IMR-90 (cell line): Measurements from ENCODE around the gene ITGA5. TPM values are rescaled to one million over a fixed set of nuclear protein-coding genes. Genes with fewer than 3 reads are reported as not detected.

Source experiments
- ATAC-seq: fragments of 200-7000 bp; cut with Tn5 transposase; 2 replicates; pipeline ENCODE4 v1.9.1; 2020; ENCODE audit warnings: low read depth, mild to moderate bottlenecking, moderate library complexity
- BruUV-seq: library from RNA; stranded (reverse); fragments of 400-500 nt; replicated peaks from 2 replicates; lab custom pipeline; 2021; lab: Mats Ljungman, UMichigan
- CTCF ChIA-PET: fragments of 300-600 bp; formaldehyde crosslinking; extraction: SDS; loops from one replicate; lab custom pipeline; 2021; ENCODE audit warnings: antibody characterized with exemption; lab: Yijun Ruan, JAX
- POLR2A ChIA-PET: fragments of 300-600 bp; sonication (Branson Sonifier 250); formaldehyde crosslinking; loops from one replicate; lab custom pipeline; 2022; ENCODE audit warnings: antibody characterized with exemption; ENCODE audit not compliant: unreplicated experiment; lab: Charles Lee
- DNase-seq: peaks from one replicate; pipeline ENCODE4 v3.0.0; 2013
- H2AFZ ChIP-seq: replicated peaks from 2 replicates; pipeline ENCODE3; 2013; ENCODE audit warnings: low read length, mild to moderate bottlenecking; ENCODE audit not compliant: poor library complexity
- H2AK5ac ChIP-seq: 2 replicates; pipeline ENCODE4 v1.6.1; 2013; ENCODE audit warnings: low read depth, low read length, inconsistent platforms
- H2AK9ac ChIP-seq: replicated peaks from 2 replicates; pipeline ENCODE3; 2013; ENCODE audit warnings: mild to moderate bottlenecking, low read depth, low read length, moderate library complexity; ENCODE audit not compliant: poor library complexity
- H2BK120ac ChIP-seq: 2 replicates; pipeline ENCODE4 v1.6.1; 2013; ENCODE audit warnings: low read depth, low read length, inconsistent platforms
- H2BK15ac ChIP-seq: 3 replicates; pipeline ENCODE4 v1.6.1; 2013; ENCODE audit warnings: low read depth, low read length, inconsistent platforms
- H2BK20ac ChIP-seq: 2 replicates; pipeline ENCODE4 v1.6.1; 2013; ENCODE audit warnings: low read depth, mild to moderate bottlenecking, inconsistent platforms, low read length, moderate library complexity
- H2BK5ac ChIP-seq: 2 replicates; pipeline ENCODE4 v1.6.1; 2013; ENCODE audit warnings: mild to moderate bottlenecking, low read depth, low read length, inconsistent platforms; ENCODE audit not compliant: poor library complexity, severe bottlenecking
- H3K14ac ChIP-seq: replicated peaks from 2 replicates; pipeline ENCODE4 v1.6.1; 2013; ENCODE audit warnings: low read depth, low read length, inconsistent platforms
- H3K18ac ChIP-seq: 2 replicates; pipeline ENCODE4 v1.6.1; 2013; ENCODE audit warnings: low read depth, low read length, control low read depth
- H3K23ac ChIP-seq: 2 replicates; pipeline ENCODE4 v1.6.1; 2013; ENCODE audit warnings: low read depth, low read length, inconsistent platforms
- H3K27ac ChIP-seq: 2 replicates; pipeline ENCODE4 v1.5.1; 2013; ENCODE audit warnings: mild to moderate bottlenecking, control low read depth, low read length; ENCODE audit not compliant: insufficient read depth
- H3K27me3 ChIP-seq: 2 replicates; pipeline ENCODE4 v1.6.1; 2013; ENCODE audit warnings: low read length; ENCODE audit not compliant: control insufficient read depth, insufficient read depth
- H3K36me3 ChIP-seq: 2 replicates; pipeline ENCODE4 v1.6.1; 2013; ENCODE audit warnings: low read length, mixed read lengths; ENCODE audit not compliant: control insufficient read depth, insufficient read depth
- H3K4ac ChIP-seq: 2 replicates; pipeline ENCODE4 v1.6.1; 2013; ENCODE audit warnings: low read depth, low read length, inconsistent platforms
- H3K4me1 ChIP-seq: 2 replicates; pipeline ENCODE4 v1.6.1; 2013; ENCODE audit warnings: low read length, mixed read lengths; ENCODE audit not compliant: control insufficient read depth, insufficient read depth
- H3K4me2 ChIP-seq: 2 replicates; pipeline ENCODE4 v1.6.1; 2013; ENCODE audit warnings: low read depth, mild to moderate bottlenecking, control low read depth, low read length, moderate library complexity
- H3K4me3 ChIP-seq: 2 replicates; pipeline ENCODE4 v1.5.1; 2013; ENCODE audit warnings: low read depth, mild to moderate bottlenecking, control low read depth, low read length, moderate library complexity; ENCODE audit not compliant: insufficient read depth
- H3K56ac ChIP-seq: 2 replicates; pipeline ENCODE4 v1.6.1; 2013; ENCODE audit warnings: low read length, inconsistent platforms; ENCODE audit not compliant: insufficient read depth; ENCODE audit errors: extremely low read depth
- H3K79me1 ChIP-seq, 2 experiments: 2 replicates each; pipeline ENCODE4 v1.6.1; 2013; ENCODE audit warnings: low read length in 2 of 2, inconsistent platforms in 1 of 2, low read depth in 1 of 2
- H3K9ac ChIP-seq: 2 replicates; pipeline ENCODE4 v1.6.1; 2013; ENCODE audit warnings: low read depth, low read length, control low read depth
- H3K9me1 ChIP-seq: 2 replicates; pipeline ENCODE4 v1.6.1; 2013; ENCODE audit warnings: low read length, inconsistent platforms; ENCODE audit not compliant: insufficient read depth
- H3K9me3 ChIP-seq: 2 replicates; pipeline ENCODE4 v1.6.1; 2013; ENCODE audit warnings: low read length; ENCODE audit not compliant: control insufficient read depth, insufficient read depth
- H4K20me1 ChIP-seq: 2 replicates; pipeline ENCODE4 v1.6.1; 2013; ENCODE audit warnings: low read length, inconsistent platforms; ENCODE audit not compliant: insufficient read depth
- H4K5ac ChIP-seq: 2 replicates; pipeline ENCODE4 v1.6.1; 2013; ENCODE audit warnings: mild to moderate bottlenecking, low read depth, low read length, control low read depth
- H4K8ac ChIP-seq, 2 experiments: 2 replicates each; pipeline ENCODE4 v1.6.1; 2013; ENCODE audit warnings: low read depth in 2 of 2, low read length in 2 of 2, control low read depth in 1 of 2, inconsistent platforms in 1 of 2
- H4K91ac ChIP-seq: 2 replicates; pipeline ENCODE4 v1.6.1; 2013; ENCODE audit warnings: low read depth, low read length, inconsistent platforms; ENCODE audit not compliant: insufficient read depth
- BHLHE40 ChIP-seq: fragments of 150-350 bp; IDR thresholded peaks from 2 replicates; pipeline ENCODE4 v1.6.1; 2016; ENCODE audit warnings: mild to moderate bottlenecking, low read depth, low read length
- CEBPB ChIP-seq: IDR thresholded peaks from 2 replicates; pipeline ENCODE4 v1.6.1; 2012; ENCODE audit warnings: low read depth, low read length, improper control_type of control experiment
- CHD1 ChIP-seq: IDR thresholded peaks from 2 replicates; pipeline ENCODE4 v1.6.1; 2012; ENCODE audit warnings: low read depth, low read length, improper control_type of control experiment
- CTCF ChIP-seq: conservative IDR thresholded peaks from 2 replicates; pipeline ENCODE4 v1.5.1; 2012; ENCODE audit warnings: mild to moderate bottlenecking, low read depth, low read length, improper control_type of control experiment
- ELK1 ChIP-seq: fragments of 150-350 bp; IDR thresholded peaks from 2 replicates; pipeline ENCODE4 v1.6.1; 2016; ENCODE audit warnings: low read depth, mild to moderate bottlenecking, low read length, moderate library complexity, borderline replicate concordance
- FOS ChIP-seq: fragments of 150-350 bp; IDR thresholded peaks from 2 replicates; pipeline ENCODE4 v1.6.1; 2016; ENCODE audit warnings: low read depth, low read length
- MAFK ChIP-seq: IDR thresholded peaks from 2 replicates; pipeline ENCODE4 v1.6.1; 2012; ENCODE audit warnings: low read depth, low read length, improper control_type of control experiment
- MAZ ChIP-seq: IDR thresholded peaks from 2 replicates; pipeline ENCODE4 v1.6.1; 2012; ENCODE audit warnings: low read depth, mild to moderate bottlenecking, low read length, improper control_type of control experiment, moderate library complexity, borderline replicate concordance
- MXI1 ChIP-seq: IDR thresholded peaks from 2 replicates; pipeline ENCODE4 v1.6.1; 2012; ENCODE audit warnings: low read depth, mild to moderate bottlenecking, low read length, moderate library complexity, borderline replicate concordance
- NFE2L2 ChIP-seq: fragments of 150-350 bp; IDR thresholded peaks from 2 replicates; pipeline ENCODE4 v1.6.1; 2016; ENCODE audit warnings: low read depth, mild to moderate bottlenecking, low read length
- POLR2A ChIP-seq: IDR thresholded peaks from 2 replicates; pipeline ENCODE4 v1.6.1; 2012; ENCODE audit warnings: mild to moderate bottlenecking, low read depth, low read length
- RAD21 ChIP-seq: IDR thresholded peaks from 2 replicates; pipeline ENCODE4 v1.6.1; 2012; ENCODE audit warnings: low read length, improper control_type of control experiment
- RFX5 ChIP-seq: IDR thresholded peaks from 2 replicates; pipeline ENCODE4 v1.8.0; 2012; ENCODE audit warnings: low read depth, mild to moderate bottlenecking, low read length, moderate library complexity
- SMC3 ChIP-seq: fragments of 150-350 bp; IDR thresholded peaks from 2 replicates; pipeline ENCODE4 v1.6.1; 2016; ENCODE audit warnings: low read depth, mild to moderate bottlenecking, antibody characterized with exemption, low read length, moderate library complexity
- USF2 ChIP-seq: fragments of 150-350 bp; IDR thresholded peaks from 2 replicates; pipeline ENCODE4 v1.6.1; 2017; ENCODE audit warnings: mild to moderate bottlenecking, antibody characterized with exemption, low read length, low read depth
- WGBS, 2 experiments: methylation state at CpG; one replicate each; pipeline versions ENCODE4 v1.1.5 to v1.1.7; 2013; ENCODE audit warnings: missing lambda C conversion rate in 2 of 2; ENCODE audit not compliant: insufficient read length in 1 of 2; ENCODE audit errors: extremely low coverage in 2 of 2; 5-methylcytosine and 5-hydroxymethylcytosine counted together
- dilution Hi-C: fragments of 300-500 bp; cut with HindIII; formaldehyde crosslinking; loops from one replicate; pipeline ENCODE4 v1.14.3; 2018; ENCODE audit warnings: low sequenced_read_pairs; ENCODE audit not compliant: unreplicated experiment
- in situ Hi-C: fragments of 300-500 bp; cut with MboI; formaldehyde crosslinking; loops from 3 replicates; pipeline ENCODE4 v1.14.3; 2019; ENCODE audit warnings: low sequenced_read_pairs, inconsistent platforms, mixed read lengths
- intact Hi-C: fragments of 100-400 bp; cut with micrococcal nuclease; formaldehyde crosslinking; loops from 2 replicates; pipeline ENCODE4 v1.10.0; 2022
- polyA plus RNA-seq, 3 experiments: library from polyadenylated mRNA; depleted of rRNA; stranded (reverse); fragments of >200 nt; gene quantifications; 2 replicates each; pipeline ENCODE4 v1.2.3, GENCODE V29; 2012; ENCODE audit warnings: low replicate concordance in 1 of 3
- total RNA-seq: library from RNA; depleted of rRNA; stranded (reverse); fragments of >200 nt; gene quantifications from 2 replicates; pipeline ENCODE4 v1.2.3, GENCODE V29; 2012

ITGA5 gene
- total and polyA plus RNA-seq, 2 of the 4 experiments (the other 2 are of a cell fraction): 159 to 259 TPM

GRCh38 chr12:54376596-54376995, 42.5 kb downstream of the ITGA5 start (continued):
- TF ChIP-seq BHLHE40 (no peak), MXI1 (no peak), RFX5 (no peak), CEBPB (no peak)

- no peak overlapping the region for H4K91ac ChIP-seq
- ATAC-seq (no peak), DNase-seq (no peak)
- no peak overlapping the region for H2AK9ac ChIP-seq
- no peak overlapping the region for H2AFZ ChIP-seq
- no peak overlapping the region for H2BK20ac ChIP-seq
- H2AK5ac ChIP-seq: no peak overlapping the region
- no peak overlapping the region for H2BK120ac ChIP-seq
- in situ Hi-C loops (loop anchor here (10.0 kb wide), 1 partner anchor 380 kb away; no protein-coding TSS in a partner anchor), dilution Hi-C loops (no loop called here), intact Hi-C loops (no loop called here)
- H3K56ac ChIP-seq: no peak overlapping the region
- CTCF ChIA-PET: no interaction called here
- H2BK15ac ChIP-seq: no peak overlapping the region
- H3K4me1 ChIP-seq: peaks cover 8% of the 10 kb centered on the region; the same call in 1 of the 2 replicates
- BruUV-seq: no TSS peak
- no peak overlapping the region for H3K9ac ChIP-seq
- H4K20me1 ChIP-seq: peaks cover 4% of the 10 kb centered on the region; the same call in 1 of the 2 replicates
- no peak overlapping the region for H3K4me3 ChIP-seq
- no CpG with 5 or more reads among the region's 2 CpGs for WGBS, 2 experiments
- H3K4ac ChIP-seq: no peak overlapping the region
- H3K27me3 ChIP-seq: no peaks in the 10 kb centered on the region
- peaks cover 0 to 6% of the 10 kb centered on the region in 2 experiments; a peak in 1 of 4 replicates for H3K79me1 ChIP-seq
- H4K8ac ChIP-seq: no peak overlapping the region
- no peak overlapping the region for H3K14ac ChIP-seq
- no peaks in the 10 kb centered on the region; the same call in 1 of the 2 replicates for H3K9me1 ChIP-seq
- H3K18ac ChIP-seq: no peak overlapping the region
- H2BK5ac ChIP-seq: no peak overlapping the region
- no peak overlapping the region for H3K23ac ChIP-seq
- POLR2A ChIA-PET: no interaction called here
- H3K27ac ChIP-seq: no peak overlapping the region
- H4K5ac ChIP-seq: no peak overlapping the region
- H3K4me2 ChIP-seq: no peak overlapping the region
- peaks cover 1% of the 10 kb centered on the region; the same call in 1 of the 2 replicates for H3K36me3 ChIP-seq
- H3K9me3 ChIP-seq: no peaks in the 10 kb centered on the region
- TF ChIP-seq MAZ (no peak), RAD21 (no peak), CTCF (no peak), CHD1 (no peak), MAFK (no peak), MXI1 (no peak), USF2 (no peak), NFE2L2 (no peak), SMC3 (no peak), RFX5 (no peak), ELK1 (no peak), FOS (no peak), POLR2A (no peak), CEBPB (no peak), BHLHE40 (no peak)
These were observed 43.8 kb downstream of the ITGA5 start for GRCh38 chr12:54375259-54375579.
